ENCODE measurements around the gene TTC39C.

DNA sequence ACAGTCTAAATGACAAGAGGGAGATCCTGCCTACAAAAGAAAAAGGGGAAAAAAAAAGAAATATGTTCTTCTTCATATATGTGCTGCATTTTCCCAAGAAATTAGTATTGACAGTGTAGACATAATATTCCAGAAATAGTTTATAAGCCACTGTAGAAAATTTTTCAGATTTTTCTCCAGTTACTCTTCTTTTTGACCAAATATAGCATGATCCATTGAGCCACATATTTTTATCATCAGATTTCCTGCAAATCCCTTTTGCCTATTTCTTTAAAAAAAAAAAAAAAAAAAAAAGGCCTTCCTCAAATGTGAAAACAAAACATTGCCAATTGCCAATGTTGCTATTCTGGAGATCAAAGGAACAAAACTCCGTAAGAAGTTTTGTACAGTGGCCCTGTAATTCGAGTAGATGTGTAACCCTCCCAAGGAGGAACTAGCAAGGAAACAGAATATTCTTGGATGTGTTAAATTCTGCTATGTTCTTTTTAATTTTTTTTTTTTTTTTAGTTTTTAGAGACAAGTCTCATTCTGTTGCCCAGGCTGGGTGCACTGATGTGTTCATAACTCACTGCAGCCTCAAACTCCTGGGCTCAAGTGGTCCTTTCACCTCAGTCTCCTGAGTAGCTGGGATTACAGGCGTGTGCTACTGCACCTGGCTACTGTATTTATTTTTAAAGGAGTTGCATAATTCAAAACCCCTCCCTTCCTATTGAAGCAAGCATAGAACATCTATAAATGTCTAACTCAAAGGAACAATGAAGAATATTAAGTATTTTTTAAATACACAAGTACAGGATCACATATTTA, 111.8 kb downstream of the TTC39C start:
- no peak for TF ChIP-seq CTCF (IDR thresholded peaks at IDR 0.05; ENCODE audit: borderline replicate concordance, extremely low read depth, low read length, poor library complexity, severe bottlenecking)
- no peak for TF ChIP-seq EZH2 (IDR thresholded peaks at IDR 0.05; ENCODE audit: borderline replicate concordance, low read depth, low read length, severe bottlenecking)

Measured in DND-41 (cell line).